NCI-H226 (cell line): ENCODE results near the gene ZNF750.

Experiments
- DNase-seq: peaks from one replicate; pipeline ENCODE4 v3.0.0-alpha.2; 2015

The ZNF750 gene

GRCh38 chr17:82810644-82811430 is 29.0 kb downstream of the ZNF750 start:
- DNase-seq, result no peak

- DNase-seq, result no peak
Observed at GRCh38 chr17:82808921-82809905, 30.6 kb downstream of the ZNF750 start.

GRCh38 chr17:82808006-82808405 is 31.8 kb downstream of the ZNF750 start:
- DNase-seq, result no peak

GRCh38 chr17:82807562-82807961 is 32.3 kb downstream of the ZNF750 start:
- no peak for DNase-seq

- no peak for DNase-seq
Observed at GRCh38 chr17:82807101-82807500, 32.7 kb downstream of the ZNF750 start.

GRCh38 chr17:82806645-82807044 is 33.2 kb downstream of the ZNF750 start:
- DNase-seq, result no peak

- DNase-seq, result no peak
Observed at GRCh38 chr17:82805823-82806222, 34.0 kb downstream of the ZNF750 start.

GRCh38 chr17:82805254-82805653 is 34.6 kb downstream of the ZNF750 start:
- DNase-seq, result no peak

GRCh38 chr17:82804442-82805191 is 35.2 kb downstream of the ZNF750 start:
- DNase-seq, result no peak

GRCh38 chr17:82803606-82804005 is 36.2 kb downstream of the ZNF750 start:
- no peak for DNase-seq

GRCh38 chr17:82803185-82803584 is 36.6 kb downstream of the ZNF750 start:
- no peak for DNase-seq

- no peak for DNase-seq
Observed at GRCh38 chr17:82802075-82802780, 37.6 kb downstream of the ZNF750 start.

GRCh38 chr17:82801377-82801970 is 38.3 kb downstream of the ZNF750 start:
- DNase-seq, result no peak

- no peak for DNase-seq
Observed at GRCh38 chr17:82800885-82801284, 38.9 kb downstream of the ZNF750 start.

- DNase-seq, result no peak
Observed at GRCh38 chr17:82799591-82799990, 40.2 kb downstream of the ZNF750 start.

- no peak for DNase-seq
Observed at GRCh38 chr17:82798752-82799151, 41.1 kb downstream of the ZNF750 start.

- DNase-seq, result no peak
Observed at GRCh38 chr17:82797061-82797460, 42.8 kb downstream of the ZNF750 start.

- no peak for DNase-seq
Observed at GRCh38 chr17:82795615-82796014, 44.2 kb downstream of the ZNF750 start.

GRCh38 chr17:82794781-82795482 is 44.9 kb downstream of the ZNF750 start:
- no peak for DNase-seq

GRCh38 chr17:82793974-82794630 is 45.7 kb downstream of the ZNF750 start:
- no peak for DNase-seq

- peak; percentile 28 for DNase-seq
Observed at GRCh38 chr17:82791532-82791931, 48.3 kb downstream of the ZNF750 start.
